Activated naive CD8-positive, alpha-beta T cell (primary cell): Measurements from ENCODE around the gene LRRC9.
"Not testable (repeated sequence)": the region's sequence is repeated elsewhere in the genome, so short reads cannot be mapped to it uniquely, and the experiment has no call there.

Source experiments
- H3K27ac Mint-ChIP-seq: one replicate; pipeline ENCODE4 v1.8.0; 2021; ENCODE audit warnings: mixed read lengths
- H3K27me3 Mint-ChIP-seq: one replicate; pipeline ENCODE4 v1.8.0; 2021; ENCODE audit warnings: mixed read lengths
- H3K36me3 Mint-ChIP-seq: one replicate; pipeline ENCODE4 v1.8.0; 2021; ENCODE audit warnings: mixed read lengths
- H3K4me1 Mint-ChIP-seq: one replicate; pipeline ENCODE4 v1.8.0; 2021; ENCODE audit warnings: low read depth, mixed read lengths
- H3K4me3 Mint-ChIP-seq: one replicate; pipeline ENCODE4 v1.8.0; 2021; ENCODE audit warnings: mild to moderate bottlenecking, mixed read lengths
- H3K9me3 Mint-ChIP-seq: one replicate; pipeline ENCODE4 v1.8.0; 2021; ENCODE audit warnings: low read depth, mixed read lengths

LRRC9 gene

GRCh38 chr14:60095781-60096450, 176.0 kb downstream of the LRRC9 start:
- H3K4me3 Mint-ChIP-seq = no peak overlapping the region
- no peak overlapping the region for H3K27ac Mint-ChIP-seq
- no peaks in the 10 kb centered on the region for H3K27me3 Mint-ChIP-seq
- peaks cover 4% of the 10 kb centered on the region for H3K9me3 Mint-ChIP-seq
- peaks cover 51% of the 10 kb centered on the region for H3K4me1 Mint-ChIP-seq
- H3K36me3 Mint-ChIP-seq = peaks cover 24% of the 10 kb centered on the region

DNA sequence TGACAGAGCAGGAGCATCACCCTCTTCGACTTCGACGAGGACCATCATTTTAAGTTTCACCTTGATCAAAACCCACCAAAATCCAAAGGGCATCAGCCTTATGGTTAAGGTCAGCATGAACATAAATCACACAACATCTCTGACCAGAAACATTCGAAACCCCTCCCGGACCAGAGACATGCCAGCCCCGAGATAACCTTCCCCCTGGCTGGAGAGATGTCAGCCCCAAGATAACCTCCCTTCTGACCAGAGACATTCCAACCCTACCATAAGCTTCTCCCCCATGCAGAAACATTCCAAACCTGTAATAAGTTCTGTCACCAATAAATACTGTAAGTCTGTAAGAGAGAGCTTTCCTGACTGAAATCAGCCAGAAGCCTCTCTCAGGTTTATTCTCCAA, 178.0 kb downstream of the LRRC9 start:
- Mint-ChIP-seq H3K36me3 (peaks cover 24% of the 10 kb centered on the region), H3K4me3 (no peak overlapping the region), H3K27ac (no peak overlapping the region), H3K4me1 (peaks cover 61% of the 10 kb centered on the region), H3K9me3 (peaks cover 4% of the 10 kb centered on the region), H3K27me3 (no peaks in the 10 kb centered on the region)

DNA sequence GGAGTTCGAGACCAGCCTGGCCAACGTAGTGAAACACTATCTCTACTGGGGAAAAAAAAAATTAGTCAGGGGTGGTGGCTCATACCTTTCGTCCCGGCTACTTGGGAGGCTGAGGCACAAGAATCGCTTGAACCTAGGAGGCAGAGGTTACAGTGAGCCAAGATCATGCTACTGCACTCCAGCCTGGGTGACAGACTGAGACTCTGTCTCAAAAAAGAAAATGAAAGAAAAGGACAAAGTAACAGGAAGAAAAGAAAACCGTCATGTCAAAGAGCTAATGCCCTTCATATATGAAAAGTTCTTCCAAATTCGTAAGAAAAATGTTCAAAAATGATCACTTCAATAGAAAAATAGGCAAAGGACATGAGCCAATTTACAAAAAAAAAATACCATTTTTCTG, 179.9 kb downstream of the LRRC9 start:
- H3K4me3 Mint-ChIP-seq, H3K9me3 Mint-ChIP-seq, H3K27me3 Mint-ChIP-seq, H3K27ac Mint-ChIP-seq: not testable (repeated sequence)
- Mint-ChIP-seq H3K36me3 (peaks cover 18% of the 10 kb centered on the region), H3K4me1 (peaks cover 51% of the 10 kb centered on the region)

- H3K9me3 Mint-ChIP-seq = no peaks in the 10 kb centered on the region
- no peak overlapping the region for H3K27ac Mint-ChIP-seq
- H3K27me3 Mint-ChIP-seq = no peaks in the 10 kb centered on the region
- H3K36me3 Mint-ChIP-seq = peaks cover 14% of the 10 kb centered on the region
- no peak overlapping the region for H3K4me3 Mint-ChIP-seq
- peaks cover 46% of the 10 kb centered on the region for H3K4me1 Mint-ChIP-seq
Observed at GRCh38 chr14:60101786-60102185, 181.8 kb downstream of the LRRC9 start.

GRCh38 chr14:60102389-60102788, 182.4 kb downstream of the LRRC9 start:
- H3K4me1 Mint-ChIP-seq = peaks cover 46% of the 10 kb centered on the region
- H3K27me3 Mint-ChIP-seq = no peaks in the 10 kb centered on the region
- no peaks in the 10 kb centered on the region for H3K9me3 Mint-ChIP-seq
- H3K27ac Mint-ChIP-seq = no peak overlapping the region
- peaks cover 12% of the 10 kb centered on the region for H3K36me3 Mint-ChIP-seq
- no peak overlapping the region for H3K4me3 Mint-ChIP-seq

GRCh38 chr14:60106339-60106738, 186.4 kb downstream of the LRRC9 start:
- Mint-ChIP-seq H3K36me3 (peaks cover 15% of the 10 kb centered on the region), H3K27me3 (no peaks in the 10 kb centered on the region), H3K4me3 (no peak overlapping the region), H3K4me1 (peaks cover 29% of the 10 kb centered on the region), H3K27ac (no peak overlapping the region), H3K9me3 (no peaks in the 10 kb centered on the region)

GRCh38 chr14:60107477-60107876, 187.5 kb downstream of the LRRC9 start:
- Mint-ChIP-seq H3K27ac (no peak overlapping the region), H3K36me3 (peaks cover 15% of the 10 kb centered on the region), H3K4me1 (peaks cover 24% of the 10 kb centered on the region)

DNA sequence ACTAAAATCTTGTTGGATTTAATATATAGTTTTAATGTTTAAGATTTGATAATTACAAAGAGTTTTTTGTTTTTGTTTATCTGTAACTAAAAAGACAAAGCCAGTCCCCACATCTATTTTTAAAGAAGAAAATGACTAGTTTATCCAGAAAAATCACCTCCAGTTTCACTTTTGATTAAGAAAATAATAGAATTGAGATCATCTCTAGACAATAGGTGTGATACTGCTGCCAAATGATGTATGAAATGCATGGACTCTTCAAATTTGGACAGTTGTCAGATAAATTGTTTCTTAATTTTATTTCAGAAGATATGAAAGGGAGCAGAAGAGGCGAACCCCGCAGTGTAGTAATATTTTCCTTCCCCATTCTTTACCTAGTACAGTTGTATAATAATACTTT, 191.8 kb downstream of the LRRC9 start:
- H3K4me3 Mint-ChIP-seq = no peak overlapping the region
- peaks cover 10% of the 10 kb centered on the region for H3K4me1 Mint-ChIP-seq
- H3K9me3 Mint-ChIP-seq = no peaks in the 10 kb centered on the region
- no peak overlapping the region for H3K27ac Mint-ChIP-seq
- H3K27me3 Mint-ChIP-seq = no peaks in the 10 kb centered on the region
- peaks cover 20% of the 10 kb centered on the region for H3K36me3 Mint-ChIP-seq

More at GRCh38 chr14:60107477-60107876, 187.5 kb downstream of the LRRC9 start:
- H3K4me3 Mint-ChIP-seq = no peak overlapping the region
- no peaks in the 10 kb centered on the region for H3K9me3 Mint-ChIP-seq
- H3K27me3 Mint-ChIP-seq = no peaks in the 10 kb centered on the region
